OCI-LY7 (cell line): ENCODE results near the gene SLC6A12.

Source experiments
- EZH2phosphoT487 ChIP-seq: fragments of 200-600 bp; sonication (generic); IDR thresholded peaks from 2 replicates; pipeline ENCODE4 v1.6.1; 2018; ENCODE audit warnings: low read depth, borderline replicate concordance, mild to moderate bottlenecking, mixed run types, antibody characterized with exemption, low read length, moderate library complexity, mixed read lengths
- TF ChIP-seq, protein P1 (sequence below): fragments of 200-600 bp; sonication (generic); conservative IDR thresholded peaks from 2 replicates; pipeline ENCODE4 v1.5.1; 2014; ENCODE audit warnings: mild to moderate bottlenecking, antibody characterized with exemption, low read length, moderate library complexity, mixed read lengths

DNA sequence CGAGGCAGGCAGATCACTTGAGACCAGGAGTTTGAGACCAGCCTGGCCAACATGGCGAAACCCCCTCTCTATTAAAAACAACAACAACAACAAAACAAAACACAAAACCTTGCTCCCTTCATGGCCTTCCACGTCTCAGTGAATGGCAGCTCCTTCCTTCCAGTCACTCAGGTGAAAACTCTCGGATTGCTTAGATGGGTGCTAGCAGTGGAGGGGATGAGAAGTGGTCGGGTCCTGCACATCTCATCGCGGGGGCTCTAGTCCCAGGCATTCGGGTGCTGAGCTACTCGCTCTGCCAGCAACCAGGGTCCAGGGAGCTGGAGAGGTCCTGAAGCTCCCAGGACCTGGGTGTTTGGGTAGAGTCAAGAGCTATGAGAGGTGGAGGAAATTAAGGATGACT, 41.0 kb upstream of the SLC6A12 start:
- TF ChIP-seq, protein P1, sequence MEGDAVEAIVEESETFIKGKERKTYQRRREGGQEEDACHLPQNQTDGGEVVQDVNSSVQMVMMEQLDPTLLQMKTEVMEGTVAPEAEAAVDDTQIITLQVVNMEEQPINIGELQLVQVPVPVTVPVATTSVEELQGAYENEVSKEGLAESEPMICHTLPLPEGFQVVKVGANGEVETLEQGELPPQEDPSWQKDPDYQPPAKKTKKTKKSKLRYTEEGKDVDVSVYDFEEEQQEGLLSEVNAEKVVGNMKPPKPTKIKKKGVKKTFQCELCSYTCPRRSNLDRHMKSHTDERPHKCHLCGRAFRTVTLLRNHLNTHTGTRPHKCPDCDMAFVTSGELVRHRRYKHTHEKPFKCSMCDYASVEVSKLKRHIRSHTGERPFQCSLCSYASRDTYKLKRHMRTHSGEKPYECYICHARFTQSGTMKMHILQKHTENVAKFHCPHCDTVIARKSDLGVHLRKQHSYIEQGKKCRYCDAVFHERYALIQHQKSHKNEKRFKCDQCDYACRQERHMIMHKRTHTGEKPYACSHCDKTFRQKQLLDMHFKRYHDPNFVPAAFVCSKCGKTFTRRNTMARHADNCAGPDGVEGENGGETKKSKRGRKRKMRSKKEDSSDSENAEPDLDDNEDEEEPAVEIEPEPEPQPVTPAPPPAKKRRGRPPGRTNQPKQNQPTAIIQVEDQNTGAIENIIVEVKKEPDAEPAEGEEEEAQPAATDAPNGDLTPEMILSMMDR = no peak
- no peak for TF ChIP-seq EZH2phosphoT487
